NT2/D1 (cell line): ENCODE data around the gene ITGA1.

Experiments used
- DNase-seq: peaks from one replicate; pipeline ENCODE4 v3.0.0-alpha.2; 2011; ENCODE audit warnings: low read depth, low spot score
- H3K27me3 ChIP-seq: 2 replicates; pipeline ENCODE4 v1.6.0; 2011; ENCODE audit warnings: mild to moderate bottlenecking; ENCODE audit not compliant: insufficient read length, insufficient read depth
- H3K36me3 ChIP-seq: 2 replicates; pipeline ENCODE4 v1.6.1; 2011; ENCODE audit warnings: mild to moderate bottlenecking, low read length, mixed read lengths; ENCODE audit not compliant: insufficient read depth, insufficient read length
- H3K4me1 ChIP-seq: 2 replicates; pipeline ENCODE4 v1.5.1; 2011; ENCODE audit not compliant: insufficient read depth, insufficient read length
- H3K4me3 ChIP-seq: 2 replicates; pipeline ENCODE4 v1.5.1; 2011; ENCODE audit warnings: low read depth; ENCODE audit not compliant: insufficient read length
- H3K9ac ChIP-seq: 2 replicates; pipeline ENCODE4 v1.6.0; 2011; ENCODE audit warnings: low read depth; ENCODE audit not compliant: insufficient read length
- H3K9me3 ChIP-seq: 2 replicates; pipeline ENCODE4 v1.5.1; 2011; ENCODE audit warnings: mild to moderate bottlenecking, low read length; ENCODE audit not compliant: insufficient read depth
- SUZ12 ChIP-seq: IDR thresholded peaks from 2 replicates; pipeline ENCODE4 v1.6.1; 2011; ENCODE audit not compliant: insufficient read length, insufficient read depth; ENCODE audit errors: extremely low read depth
- YY1 ChIP-seq: IDR thresholded peaks from 2 replicates; pipeline ENCODE4 v1.6.1; 2011; ENCODE audit not compliant: insufficient read length, insufficient read depth
- ZNF274 ChIP-seq: IDR thresholded peaks from 2 replicates; pipeline ENCODE4 v1.6.1; 2011; ENCODE audit warnings: mild to moderate bottlenecking, low read depth, low read length

The ITGA1 gene

GRCh38 chr5:52802272-52802973 is 14.7 kb downstream of the ITGA1 start:
- H3K4me3 ChIP-seq, result no peak overlapping the region
- H3K27me3 ChIP-seq, result no peaks in the 10 kb centered on the region
- H3K9ac ChIP-seq, result no peak overlapping the region
- peaks cover 4% of the 10 kb centered on the region for H3K4me1 ChIP-seq
- no peak for TF ChIP-seq ZNF274
- TF ChIP-seq YY1, result no peak
- no peak for TF ChIP-seq SUZ12
- H3K9me3 ChIP-seq, result no peaks in the 10 kb centered on the region
- peaks cover 29% of the 10 kb centered on the region for H3K36me3 ChIP-seq
- DNase-seq, result no peak

GRCh38 chr5:52802974-52803336 is 15.2 kb downstream of the ITGA1 start:
- TF ChIP-seq YY1, result no peak
- TF ChIP-seq SUZ12, result no peak
- no peak for TF ChIP-seq ZNF274

GRCh38 chr5:52804387-52804791 is 16.7 kb downstream of the ITGA1 start:
- Histone ChIP-seq H3K4me1 (peaks cover 4% of the 10 kb centered on the region), H3K36me3 (peaks cover 29% of the 10 kb centered on the region), H3K4me3 (no peak overlapping the region), H3K9me3 (no peaks in the 10 kb centered on the region), H3K9ac (no peak overlapping the region), H3K27me3 (no peaks in the 10 kb centered on the region)
- no peak for DNase-seq
- TF ChIP-seq SUZ12 (no peak), ZNF274 (no peak), YY1 (no peak)

More at GRCh38 chr5:52802974-52803336, 15.2 kb downstream of the ITGA1 start:
- Histone ChIP-seq H3K9ac (no peak overlapping the region), H3K9me3 (no peaks in the 10 kb centered on the region), H3K4me3 (no peak overlapping the region), H3K27me3 (no peaks in the 10 kb centered on the region), H3K36me3 (peaks cover 29% of the 10 kb centered on the region), H3K4me1 (peaks cover 4% of the 10 kb centered on the region)
- no peak for DNase-seq

GRCh38 chr5:52804981-52805380 is 17.3 kb downstream of the ITGA1 start:
- DNase-seq, result no peak
- no peaks in the 10 kb centered on the region for H3K9me3 ChIP-seq
- H3K4me3 ChIP-seq, result no peak overlapping the region
- H3K9ac ChIP-seq, result no peak overlapping the region
- H3K36me3 ChIP-seq, result peaks cover 29% of the 10 kb centered on the region
- H3K4me1 ChIP-seq, result peaks cover 4% of the 10 kb centered on the region
- no peaks in the 10 kb centered on the region for H3K27me3 ChIP-seq
- TF ChIP-seq YY1, result no peak
- no peak for TF ChIP-seq ZNF274
- TF ChIP-seq SUZ12, result no peak

GRCh38 chr5:52805615-52806014 is 17.9 kb downstream of the ITGA1 start:
- no peaks in the 10 kb centered on the region for H3K27me3 ChIP-seq
- H3K4me3 ChIP-seq, result no peak overlapping the region
- H3K4me1 ChIP-seq, result peaks cover under 1% of the 10 kb centered on the region
- no peak for DNase-seq
- peaks cover 26% of the 10 kb centered on the region for H3K36me3 ChIP-seq
- H3K9me3 ChIP-seq, result no peaks in the 10 kb centered on the region
- TF ChIP-seq YY1 (no peak), ZNF274 (no peak), SUZ12 (no peak)
- H3K9ac ChIP-seq, result no peak overlapping the region

- Histone ChIP-seq H3K27me3 (no peaks in the 10 kb centered on the region), H3K36me3 (peaks cover 15% of the 10 kb centered on the region), H3K4me1 (no peaks in the 10 kb centered on the region), H3K4me3 (no peak overlapping the region), H3K9ac (no peak overlapping the region), H3K9me3 (no peaks in the 10 kb centered on the region)
- TF ChIP-seq YY1 (no peak), SUZ12 (no peak), ZNF274 (no peak)
- DNase-seq, result no peak
These were observed 19.3 kb downstream of the ITGA1 start for GRCh38 chr5:52807037-52807436.

GRCh38 chr5:52807723-52808122 is 20.0 kb downstream of the ITGA1 start:
- no peak for DNase-seq
- Histone ChIP-seq H3K4me1 (no peaks in the 10 kb centered on the region), H3K9ac (no peak overlapping the region), H3K36me3 (peaks cover 10% of the 10 kb centered on the region), H3K4me3 (no peak overlapping the region), H3K27me3 (no peaks in the 10 kb centered on the region), H3K9me3 (no peaks in the 10 kb centered on the region)
- TF ChIP-seq YY1 (no peak), ZNF274 (no peak), SUZ12 (no peak)

GRCh38 chr5:52808316-52808901 is 20.7 kb downstream of the ITGA1 start:
- H3K4me1 ChIP-seq, result no peaks in the 10 kb centered on the region
- no peak for DNase-seq
- H3K9me3 ChIP-seq, result no peaks in the 10 kb centered on the region
- no peak overlapping the region for H3K9ac ChIP-seq
- H3K27me3 ChIP-seq, result no peaks in the 10 kb centered on the region
- H3K36me3 ChIP-seq, result peaks cover 8% of the 10 kb centered on the region
- H3K4me3 ChIP-seq, result no peak overlapping the region
- no peak for TF ChIP-seq ZNF274
- TF ChIP-seq YY1, result no peak
- TF ChIP-seq SUZ12, result no peak
